Small intestine (tissue), 7 donors: ENCODE measurements around the gene IFT88. TPM values are rescaled to one million over a fixed set of nuclear protein-coding genes. Genes with fewer than 3 reads are reported as not detected.

Experiments used
- DNase-seq, 2 donors: peaks; one replicate each; pipeline versions ENCODE4 v3.0.0 to v3.0.0-alpha.2; 2013
- FAIRE-seq: peaks from 2 replicates; lab custom pipeline; 2012; peaks lifted over from hg19 to GRCh38; lab: Jason Lieb, UNC
- H3K27ac ChIP-seq, 3 donors: one replicate each; pipeline ENCODE4 v1.5.1; 2013; ENCODE audit warnings: low read length in 2 of 3, mild to moderate bottlenecking in 2 of 3, control low read depth in 1 of 3, inconsistent platforms in 1 of 3, low read depth in 1 of 3, moderate library complexity in 1 of 3
- H3K27me3 ChIP-seq, 3 donors: one replicate each; pipeline ENCODE4 v1.6.1; 2013; ENCODE audit warnings: low read length in 3 of 3, inconsistent platforms in 1 of 3; ENCODE audit not compliant: control insufficient read depth in 3 of 3, insufficient read depth in 3 of 3
- H3K36me3 ChIP-seq, 3 donors: one replicate each; pipeline ENCODE4 v1.6.1; 2013; ENCODE audit warnings: low read length in 3 of 3, inconsistent platforms in 1 of 3, low read depth in 1 of 3, mild to moderate bottlenecking in 1 of 3, moderate library complexity in 1 of 3; ENCODE audit not compliant: control insufficient read depth in 3 of 3, insufficient read depth in 2 of 3
- H3K4me1 ChIP-seq, 3 donors: one replicate each; pipeline ENCODE4 v1.6.1; 2013; ENCODE audit warnings: low read length in 2 of 3, inconsistent platforms in 1 of 3, low read depth in 1 of 3, mild to moderate bottlenecking in 1 of 3, moderate library complexity in 1 of 3; ENCODE audit not compliant: control insufficient read depth in 3 of 3, insufficient read depth in 2 of 3
- H3K4me3 ChIP-seq, 3 donors: one replicate each; pipeline ENCODE4 v1.5.1; 2013; ENCODE audit warnings: low read length in 3 of 3, control low read depth in 1 of 3, inconsistent platforms in 1 of 3, low read depth in 1 of 3, mild to moderate bottlenecking in 1 of 3, moderate library complexity in 1 of 3
- H3K9me3 ChIP-seq, 2 donors: one replicate each; pipeline ENCODE4 v1.6.1; 2013; ENCODE audit warnings: low read depth in 1 of 2, low read length in 1 of 2; ENCODE audit not compliant: control insufficient read depth in 2 of 2, insufficient read depth in 1 of 2
- WGBS, 3 donors: extraction: QIAGEN DNeasy Blood & Tissue Kit; methylation state at CpG; one replicate each; pipeline ENCODE4 v1.1.7; 2013; 5-methylcytosine and 5-hydroxymethylcytosine counted together
- polyA plus RNA-seq, 4 donors: library from polyadenylated mRNA; stranded (reverse) in 3 of 4; unstranded in 1 of 4; fragments of 200-250 nt in 3 of 4; fragments of 120-200 nt in 1 of 4; gene quantifications; one replicate each; pipeline versions ENCODE4 v1.2.1 to v1.2.3, GENCODE V29; 2013
- donor health status: healthy with polysubstance abuse.
- donor health status: control.
- donor health status: control.
- donor health status: Bipolar disorder and iron deficiency.
- donor health status: healthy.

IFT88 gene
- polyA plus RNA-seq, 4 donors, result 11.0 to 21.4 (median 13.5) TPM

GRCh38 chr13:20686167-20686566 is 119.2 kb downstream of the IFT88 start:
- no peak for FAIRE-seq
- Histone ChIP-seq H3K4me3 (no peak overlapping the region), H3K27ac (no peak overlapping the region), H3K9me3 (no peaks in the 10 kb centered on the region), H3K27me3 (no peaks in the 10 kb centered on the region), H3K36me3 (peaks cover 0 to 2% (median 0%) of the 10 kb centered on the region in 3 donors), H3K4me1 (peaks cover 0 to 8% (median 0%) of the 10 kb centered on the region in 3 donors)
- DNase-seq, result no peak
- 86 to 96% (median 92%) methylated on average over 1 of the region's 1 CpG for WGBS, 3 donors

GRCh38 chr13:20686863-20687579 is 120.1 kb downstream of the IFT88 start:
- Histone ChIP-seq H3K27ac (no peak overlapping the region), H3K36me3 (peaks cover 0 to 7% (median 2%) of the 10 kb centered on the region in 3 donors), H3K4me3 (no peak overlapping the region), H3K9me3 (no peaks in the 10 kb centered on the region), H3K27me3 (no peaks in the 10 kb centered on the region), H3K4me1 (peaks cover 0 to 8% (median 0%) of the 10 kb centered on the region in 3 donors)
- 91 to 92% (median 92%) methylated on average over 4 of the region's 4 CpGs for WGBS, 3 donors
- FAIRE-seq (no peak), DNase-seq (no peak)

- Histone ChIP-seq H3K27me3 (no peaks in the 10 kb centered on the region), H3K36me3 (peaks cover 2 to 7% (median 2%) of the 10 kb centered on the region in 3 donors), H3K9me3 (no peaks in the 10 kb centered on the region), H3K27ac (no peak overlapping the region), H3K4me3 (no peak overlapping the region), H3K4me1 (peaks cover 0 to 5% (median 0%) of the 10 kb centered on the region in 3 donors)
- FAIRE-seq (no peak), DNase-seq (no peak)
- 95 to 97% (median 96%) methylated on average over 3 of the region's 3 CpGs for WGBS, 3 donors
Measured at GRCh38 chr13:20689291-20689690, 122.3 kb downstream of the IFT88 start.

- Histone ChIP-seq H3K36me3 (peaks cover 2 to 7% (median 2%) of the 10 kb centered on the region in 3 donors), H3K4me1 (peaks cover 0 to 4% (median 0%) of the 10 kb centered on the region in 3 donors), H3K9me3 (no peaks in the 10 kb centered on the region), H3K4me3 (no peak overlapping the region), H3K27me3 (no peaks in the 10 kb centered on the region), H3K27ac (no peak overlapping the region)
- FAIRE-seq, result no peak
- no peak for DNase-seq
- WGBS, 3 donors, result 68 to 70% (median 70%) methylated on average over 4 of the region's 4 CpGs
Measured at GRCh38 chr13:20691616-20692015, 124.7 kb downstream of the IFT88 start.

GRCh38 chr13:20696073-20696472 is 129.1 kb downstream of the IFT88 start:
- Histone ChIP-seq H3K27me3 (peaks cover 0 to under 1% (median 0%) of the 10 kb centered on the region in 3 donors), H3K36me3 (peaks cover 2 to 4% (median 2%) of the 10 kb centered on the region in 3 donors), H3K27ac (no peak overlapping the region), H3K9me3 (no peaks in the 10 kb centered on the region), H3K4me3 (no peak overlapping the region), H3K4me1 (no peaks in the 10 kb centered on the region)
- no peak for FAIRE-seq
- no peak for DNase-seq
- 58 to 63% (median 61%) methylated on average over 4 of the region's 4 CpGs for WGBS, 3 donors

GRCh38 chr13:20699715-20700114 is 132.8 kb downstream of the IFT88 start:
- WGBS, 3 donors, result 89 to 94% (median 93%) methylated on average over 9 of the region's 9 CpGs
- Histone ChIP-seq H3K36me3 (no peaks in the 10 kb centered on the region), H3K4me3 (no peak overlapping the region), H3K9me3 (no peaks in the 10 kb centered on the region), H3K4me1 (peaks cover 0 to 1% (median 0%) of the 10 kb centered on the region in 3 donors), H3K27me3 (peaks cover 0 to 3% (median 0%) of the 10 kb centered on the region in 3 donors), H3K27ac (no peak overlapping the region)
- DNase-seq (no peak), FAIRE-seq (no peak)

- H3K9me3 ChIP-seq, result no peaks in the 10 kb centered on the region
- peaks cover 0 to 3% (median 0%) of the 10 kb centered on the region in 3 donors for H3K27me3 ChIP-seq
- WGBS, 3 donors, result 86 to 89% (median 87%) methylated on average over 6 of the region's 6 CpGs
- DNase-seq (no peak), FAIRE-seq (no peak)
- H3K27ac ChIP-seq, result no peak overlapping the region
- H3K36me3 ChIP-seq, result no peaks in the 10 kb centered on the region
- H3K4me1 ChIP-seq, result peaks cover 0 to 3% (median 0%) of the 10 kb centered on the region in 3 donors
- no peak overlapping the region for H3K4me3 ChIP-seq
Measured at GRCh38 chr13:20700288-20700687, 133.3 kb downstream of the IFT88 start.

- whole genome bisulfite sequencing, 3 donors, result 92 to 95% (median 93%) methylated on average over 3 of the region's 3 CpGs
- Histone ChIP-seq H3K4me3 (no peak overlapping the region), H3K4me1 (peaks cover 0 to 3% (median 0%) of the 10 kb centered on the region in 3 donors), H3K36me3 (no peaks in the 10 kb centered on the region), H3K27ac (no peak overlapping the region), H3K9me3 (no peaks in the 10 kb centered on the region), H3K27me3 (peaks cover 0 to 3% (median 0%) of the 10 kb centered on the region in 3 donors)
- FAIRE-seq, result no peak
- DNase-seq, result no peak
Measured at GRCh38 chr13:20701461-20701860, 134.5 kb downstream of the IFT88 start.
